ENCODE results near the gene GNLY.
"Not testable (repeated sequence)": the region's sequence is repeated elsewhere in the genome, so short reads cannot be mapped to it uniquely, and the experiment has no call there.

GNLY gene

DNA sequence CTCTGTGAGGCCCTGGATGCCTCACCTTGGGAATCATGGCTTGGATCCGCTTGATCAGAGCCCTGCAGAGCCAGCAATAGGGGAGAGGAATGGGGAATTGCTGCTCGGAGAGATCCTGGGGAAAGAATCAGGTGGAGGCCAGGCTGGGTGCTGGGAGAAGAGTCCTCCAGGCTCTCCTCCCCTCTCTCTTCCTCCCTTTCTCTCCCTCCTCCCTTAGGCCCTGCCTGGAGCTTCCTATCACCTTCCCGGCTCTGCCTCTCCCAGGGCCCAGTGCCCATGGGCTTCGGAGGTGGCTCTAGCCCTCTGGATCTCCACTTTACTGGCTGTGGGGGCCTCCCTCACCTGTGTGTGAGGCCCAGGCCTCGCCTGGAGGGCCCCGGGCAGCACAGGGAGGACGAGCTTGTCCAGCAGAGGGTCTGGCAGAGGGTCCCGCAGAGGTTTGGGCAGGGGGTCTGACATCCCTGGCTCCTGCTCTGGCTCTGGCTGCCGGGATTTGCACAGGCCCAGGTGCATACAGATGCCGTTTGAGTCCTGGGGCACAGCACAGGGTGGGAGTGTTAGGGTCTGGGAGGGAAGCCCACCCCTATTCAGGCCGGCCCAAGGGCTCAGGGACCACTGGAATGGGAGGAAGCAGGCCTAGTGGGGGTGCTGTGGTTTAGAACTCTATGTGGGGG, 28.8 kb upstream of the GNLY start:
- no peak for DNase-seq (ENCODE audit: low spot score)

DNA sequence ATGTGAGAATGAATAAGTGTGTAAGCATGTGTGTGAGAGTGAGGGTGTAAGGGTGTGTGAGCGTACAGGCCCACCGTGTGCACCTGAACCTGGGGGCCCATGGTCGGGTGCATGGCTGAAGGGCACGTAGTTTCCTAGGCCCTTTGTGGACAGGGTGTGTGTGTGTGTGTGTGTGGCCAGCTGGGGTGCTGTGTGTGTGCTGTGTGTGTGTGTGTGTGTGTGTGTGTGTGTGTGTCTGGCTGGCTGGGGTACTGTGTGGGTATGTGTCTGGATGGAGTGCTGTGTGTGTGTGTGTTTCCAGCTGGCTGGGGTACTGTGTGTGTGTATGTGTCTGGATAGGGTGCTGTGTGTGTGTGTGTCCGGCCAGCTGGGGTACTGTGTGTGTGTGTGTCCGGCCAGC, 28.1 kb upstream of the GNLY start:
- no peak for DNase-seq (ENCODE audit: low spot score)

DNA sequence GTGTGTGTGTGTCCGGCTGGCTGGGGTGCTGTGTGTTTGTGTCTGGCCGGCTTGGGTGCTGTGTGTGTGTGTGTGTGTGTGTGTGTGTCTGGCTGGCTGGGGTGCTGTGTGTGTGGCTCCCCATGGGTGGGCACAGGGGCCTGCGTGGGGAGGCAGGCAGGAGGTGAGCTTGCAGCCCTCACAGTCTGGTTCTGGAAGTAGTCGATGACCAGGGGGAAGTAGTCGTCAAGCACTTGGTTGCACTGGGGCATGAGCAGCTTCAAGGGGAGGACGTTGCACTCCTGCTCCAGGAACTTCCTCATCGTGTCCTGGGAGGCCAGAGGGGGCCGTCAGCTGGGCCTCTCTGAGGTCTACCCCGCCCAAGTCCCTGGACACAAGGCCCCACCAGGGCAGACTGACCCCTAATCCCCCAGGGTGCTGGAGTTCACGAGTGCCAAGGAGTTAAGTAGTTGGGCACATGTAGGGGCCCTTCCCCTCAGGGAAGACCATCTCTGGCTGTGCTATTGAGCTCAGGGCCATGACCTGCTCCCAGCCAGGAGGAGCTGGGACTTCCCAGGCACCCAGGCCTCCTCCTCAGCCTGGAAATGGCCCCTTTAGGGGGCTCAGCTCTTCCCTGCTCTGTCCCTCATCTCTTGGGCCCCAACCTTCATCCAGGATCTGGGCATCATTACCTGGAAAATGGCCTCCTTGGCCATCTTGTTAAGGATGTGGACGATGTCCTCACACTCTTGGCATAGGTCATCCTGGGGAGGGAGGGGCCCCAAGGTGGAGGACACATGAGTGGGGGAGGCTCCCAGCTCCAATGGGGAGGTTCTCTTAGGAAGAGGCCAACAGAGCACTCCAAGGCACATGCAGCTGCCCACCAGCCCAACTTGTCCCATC, 27.5 kb upstream of the GNLY start:
- no peak for DNase-seq (ENCODE audit: low spot score)

DNA sequence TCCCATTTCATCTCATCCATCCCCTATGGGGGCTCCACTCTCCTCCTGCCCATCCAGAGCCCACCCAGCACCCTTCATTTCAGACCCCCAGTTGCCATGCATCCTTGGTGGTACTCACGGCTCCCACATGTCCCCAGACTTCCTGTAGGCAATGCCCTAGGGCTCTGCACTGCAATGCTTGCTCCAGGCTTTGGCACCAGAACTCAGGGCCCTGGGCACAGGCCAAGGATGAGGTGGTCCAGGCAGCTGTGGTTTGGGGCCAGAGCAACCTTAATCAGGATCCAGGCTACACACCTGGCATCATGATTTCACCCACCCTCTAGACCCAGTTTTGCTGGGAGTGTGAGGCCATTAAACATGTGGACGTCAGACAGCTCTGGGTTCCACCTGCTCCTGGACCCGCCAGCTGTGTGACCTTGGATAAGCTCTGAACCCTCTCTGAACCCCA, 26.6 kb upstream of the GNLY start:
- DNase-seq (ENCODE audit: low spot score), result no peak

DNA sequence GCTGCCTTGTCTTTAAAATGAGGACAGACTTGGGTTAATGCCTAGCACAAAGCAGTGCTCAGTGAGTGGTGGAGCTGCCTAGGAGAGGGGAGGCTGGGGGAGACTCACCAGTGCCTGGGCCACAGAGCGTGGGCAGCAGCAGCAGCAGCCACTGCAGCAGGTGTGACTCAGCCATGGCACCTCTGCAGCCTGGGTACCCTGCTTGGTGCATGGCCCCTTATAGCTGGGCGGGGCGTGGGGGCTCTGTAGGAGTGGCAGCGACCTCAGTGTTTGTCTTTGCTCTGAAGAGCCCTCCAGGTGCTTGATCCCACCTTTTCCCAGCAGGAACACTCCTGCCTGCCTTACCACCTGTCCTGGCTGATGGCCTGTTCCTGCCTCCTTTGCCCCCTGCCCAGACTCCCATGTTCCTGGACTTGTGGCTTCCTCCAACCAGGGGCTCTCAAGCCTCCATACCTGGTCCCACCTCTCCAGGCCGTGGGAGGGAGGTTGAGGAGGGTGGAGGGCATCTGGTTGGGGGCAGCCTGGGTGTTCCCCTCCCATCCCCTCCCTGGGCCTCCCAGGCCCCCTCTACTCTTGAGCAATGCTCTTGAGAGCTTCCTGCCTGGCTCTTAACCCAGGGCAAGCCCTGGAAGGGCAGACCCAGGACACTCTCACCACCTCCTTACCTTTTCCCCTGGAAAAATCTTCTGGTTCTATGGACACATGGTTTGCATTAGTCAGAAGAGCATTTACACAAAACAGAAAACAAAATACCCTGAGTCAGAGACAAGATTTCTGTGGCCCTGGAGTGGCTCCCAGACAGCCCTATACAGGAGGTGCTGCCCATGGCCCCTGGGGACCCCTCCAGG, 25.9 kb upstream of the GNLY start, which contains the start of gene SFTPB:
Gene SFTPB (minus strand): TSS at position 191 of the 848 bp plus-strand sequence. CDS start 16 bp downstream, at position 175.
- no peak for DNase-seq (ENCODE audit: low spot score)

DNA sequence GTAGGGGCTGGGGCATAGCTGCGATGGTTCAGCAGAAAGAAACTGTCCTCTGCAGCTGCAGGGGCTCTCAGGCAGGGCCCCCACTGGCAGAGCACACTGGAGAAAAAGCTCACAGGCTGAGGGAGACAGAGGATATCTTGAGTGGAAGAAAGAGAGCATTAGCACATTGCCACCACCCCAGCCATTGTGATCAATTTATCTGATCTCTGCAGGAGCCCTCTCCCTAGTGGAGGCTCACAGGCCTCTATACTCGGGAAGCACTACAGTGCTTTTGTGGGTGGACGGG, 25.4 kb upstream of the GNLY start:
- no peak for DNase-seq (ENCODE audit: low spot score)

DNA sequence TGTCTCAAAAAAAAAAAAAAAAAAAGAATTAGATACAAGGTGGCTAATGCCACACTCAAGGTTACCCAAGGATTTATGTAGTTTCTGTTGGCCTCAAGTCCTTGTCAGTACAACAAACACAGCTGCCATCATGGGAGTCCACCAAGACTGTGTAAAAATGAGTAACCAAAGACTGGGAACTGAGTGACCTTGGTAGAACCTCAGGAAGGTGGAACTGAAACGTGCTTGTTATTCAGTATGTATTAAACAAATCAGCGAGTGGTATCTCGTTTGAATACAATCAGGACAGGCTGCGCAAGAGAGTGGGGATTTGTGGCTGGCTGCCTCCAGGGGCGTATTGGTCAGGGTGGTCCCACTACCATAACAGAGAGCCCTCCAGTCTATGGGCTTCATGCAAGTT, 24.6 kb upstream of the GNLY start:
- no peak for DNase-seq (ENCODE audit: low spot score)

DNA sequence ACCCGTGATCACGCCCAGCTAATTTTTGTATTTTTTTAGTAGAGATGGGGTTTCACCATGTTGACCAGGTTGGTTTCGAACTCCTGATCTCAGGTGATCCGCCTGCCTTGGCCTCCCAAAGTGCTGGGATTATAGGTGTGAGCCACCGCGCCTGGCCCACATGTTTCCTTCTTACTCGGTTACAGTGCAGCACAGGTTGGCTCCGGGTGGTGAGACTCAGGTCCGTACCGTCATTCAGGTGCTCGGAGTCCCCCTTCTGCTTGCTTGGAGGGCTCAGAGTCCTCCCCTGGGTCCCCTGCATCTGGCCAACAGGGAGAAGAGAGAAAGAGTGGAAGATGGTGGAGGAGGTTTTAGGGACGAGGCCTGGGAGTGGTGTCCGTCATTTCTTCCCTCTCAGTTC, 23.7 kb upstream of the GNLY start:
- DNase-seq (ENCODE audit: low spot score), result not testable (repeated sequence)

DNA sequence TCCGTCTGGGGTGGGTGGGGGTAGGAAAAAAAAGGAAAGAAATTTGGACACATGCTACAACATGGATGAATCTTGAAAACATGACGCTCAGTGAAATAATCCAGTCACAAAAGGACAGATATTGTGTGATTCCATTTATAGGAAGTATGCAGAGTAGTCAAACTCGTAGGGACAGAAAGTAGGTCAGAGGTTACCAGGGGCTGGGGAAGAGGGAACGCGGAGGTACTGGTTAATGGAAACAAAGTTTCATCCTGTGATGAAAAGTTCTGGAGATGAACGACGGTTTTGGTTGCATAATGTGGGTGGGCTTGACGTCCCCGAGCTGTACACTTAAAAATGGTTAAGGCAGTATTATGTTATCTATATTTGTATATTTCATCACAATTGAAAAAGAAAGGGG, 21.7 kb upstream of the GNLY start:
- no peak for DNase-seq (ENCODE audit: low spot score)

DNA sequence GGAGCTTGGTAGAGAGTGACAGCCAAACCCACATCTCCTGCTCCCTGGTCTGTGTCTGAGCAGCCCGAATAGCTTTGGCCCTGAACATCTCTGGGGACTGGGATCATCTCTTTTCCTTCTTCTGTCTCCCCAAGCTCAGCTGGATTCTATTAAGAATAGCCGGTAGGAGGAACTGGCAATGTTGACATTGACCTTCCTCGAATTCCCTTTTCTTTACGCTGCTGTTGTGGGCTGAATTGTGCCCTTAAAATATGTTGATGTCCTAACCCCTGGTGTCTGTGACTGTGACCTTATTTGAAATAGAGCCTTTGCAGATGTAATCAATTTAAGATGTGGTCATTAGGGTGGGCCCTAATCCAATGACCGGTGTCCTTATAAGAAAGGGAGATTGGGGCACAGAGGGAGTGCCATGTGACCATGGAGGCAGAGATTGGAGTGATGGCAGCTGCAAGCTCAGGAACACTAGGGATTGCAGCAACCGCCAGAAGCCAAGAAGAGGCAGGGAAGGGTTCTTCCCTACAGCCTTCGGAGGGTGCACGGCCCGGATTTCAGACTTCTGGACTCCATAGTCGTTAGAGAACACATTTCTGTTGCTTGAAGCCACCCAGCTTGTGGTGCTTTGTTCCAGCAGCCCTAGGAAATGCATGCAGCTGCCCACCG, 20.3 kb upstream of the GNLY start:
- no peak for DNase-seq (ENCODE audit: low spot score)

DNA sequence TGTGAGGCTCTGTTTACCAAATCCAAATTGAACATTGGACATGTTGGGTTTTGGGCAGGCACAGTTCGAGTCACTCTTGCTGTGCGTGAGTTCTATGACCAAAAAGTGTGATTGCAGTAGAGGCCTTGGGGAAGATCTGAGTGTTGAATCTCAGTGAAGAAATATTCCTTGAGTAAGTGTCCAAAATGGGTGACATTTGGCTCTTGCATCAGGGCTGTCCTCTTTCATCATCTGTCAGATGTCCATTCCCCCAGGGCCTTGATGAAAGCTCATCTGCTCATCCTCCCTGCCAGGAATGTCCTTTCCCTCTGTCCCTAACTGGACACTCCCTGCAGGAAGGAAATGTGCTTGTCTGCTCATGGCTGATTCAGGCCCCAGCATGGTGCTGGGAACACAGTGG, 19.7 kb upstream of the GNLY start:
- no peak for DNase-seq (ENCODE audit: low spot score)

DNA sequence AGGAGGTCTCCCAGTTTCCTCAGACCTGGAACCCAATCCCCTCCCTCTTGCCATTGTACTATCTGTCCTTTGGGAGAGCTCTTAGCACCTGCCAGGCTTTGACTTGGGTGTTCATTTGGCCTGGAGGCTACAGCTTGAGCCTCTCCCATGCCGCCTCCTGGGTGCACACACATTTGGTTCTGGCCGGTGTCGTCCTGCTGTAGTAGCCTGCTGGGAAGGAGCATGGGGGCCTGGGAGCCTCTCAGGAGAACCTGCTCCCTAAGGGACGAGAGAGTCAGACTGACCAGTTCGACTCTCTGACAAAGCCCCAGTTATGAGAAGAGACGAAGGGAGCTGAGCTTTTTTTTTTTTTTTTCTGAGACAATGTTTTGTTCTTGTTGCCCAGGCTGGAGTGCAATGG, 18.7 kb upstream of the GNLY start:
- no peak for DNase-seq (ENCODE audit: low spot score)

DNA sequence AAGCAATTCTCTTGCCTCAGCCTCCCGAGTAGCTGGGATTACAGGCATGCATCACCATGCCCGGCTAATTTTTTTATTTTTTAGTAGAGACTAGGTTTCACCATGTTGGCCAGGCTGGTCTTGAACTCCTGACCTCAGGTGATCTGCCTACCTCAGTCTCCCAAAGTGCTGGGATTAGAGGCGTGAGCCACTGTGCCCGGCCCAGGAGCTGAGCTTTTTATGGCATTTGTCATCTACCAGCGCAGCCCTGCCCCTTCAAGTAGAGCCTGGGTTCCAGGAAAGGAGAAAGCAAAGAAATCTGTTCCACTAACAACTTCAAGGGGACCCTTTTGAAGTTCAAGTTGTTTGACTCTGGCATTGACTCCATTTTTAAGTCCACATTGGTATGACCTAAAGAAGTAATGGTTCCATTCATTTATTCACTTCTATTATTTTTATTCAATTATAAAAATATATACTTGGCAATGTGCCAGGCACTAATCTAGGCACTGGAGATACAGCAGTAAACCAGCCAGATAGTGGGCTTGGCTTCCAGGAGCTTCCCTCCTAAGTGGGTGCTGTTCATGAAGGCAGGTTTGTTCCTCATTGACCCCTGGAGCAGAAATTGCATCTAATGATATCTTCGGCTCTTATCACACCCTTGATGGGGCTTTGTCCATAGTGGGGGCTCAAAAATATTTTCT, 18.2 kb upstream of the GNLY start:
- DNase-seq (ENCODE audit: low spot score), result no peak

DNA sequence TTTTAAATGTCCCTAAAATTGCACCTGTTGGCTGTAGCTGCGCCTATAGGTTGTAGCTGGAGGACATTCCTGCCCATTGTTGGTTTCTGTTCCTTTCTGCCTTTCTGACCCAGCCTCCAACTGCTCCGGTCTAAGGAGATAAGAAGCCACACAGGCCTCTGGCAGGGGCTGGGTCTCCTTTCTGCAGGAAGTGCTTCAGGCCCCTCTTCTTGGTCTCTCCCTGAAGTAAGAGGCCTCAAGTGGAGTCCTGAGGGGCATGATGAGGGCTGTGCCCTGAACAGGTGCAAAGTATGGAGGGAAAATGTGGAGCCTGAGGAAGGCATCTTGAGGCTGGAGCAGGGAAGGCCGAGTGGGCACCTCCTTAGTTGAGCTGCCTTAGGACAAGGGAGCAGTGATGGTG, 15.8 kb upstream of the GNLY start:
- DNase-seq (ENCODE audit: low spot score), result no peak

DNA sequence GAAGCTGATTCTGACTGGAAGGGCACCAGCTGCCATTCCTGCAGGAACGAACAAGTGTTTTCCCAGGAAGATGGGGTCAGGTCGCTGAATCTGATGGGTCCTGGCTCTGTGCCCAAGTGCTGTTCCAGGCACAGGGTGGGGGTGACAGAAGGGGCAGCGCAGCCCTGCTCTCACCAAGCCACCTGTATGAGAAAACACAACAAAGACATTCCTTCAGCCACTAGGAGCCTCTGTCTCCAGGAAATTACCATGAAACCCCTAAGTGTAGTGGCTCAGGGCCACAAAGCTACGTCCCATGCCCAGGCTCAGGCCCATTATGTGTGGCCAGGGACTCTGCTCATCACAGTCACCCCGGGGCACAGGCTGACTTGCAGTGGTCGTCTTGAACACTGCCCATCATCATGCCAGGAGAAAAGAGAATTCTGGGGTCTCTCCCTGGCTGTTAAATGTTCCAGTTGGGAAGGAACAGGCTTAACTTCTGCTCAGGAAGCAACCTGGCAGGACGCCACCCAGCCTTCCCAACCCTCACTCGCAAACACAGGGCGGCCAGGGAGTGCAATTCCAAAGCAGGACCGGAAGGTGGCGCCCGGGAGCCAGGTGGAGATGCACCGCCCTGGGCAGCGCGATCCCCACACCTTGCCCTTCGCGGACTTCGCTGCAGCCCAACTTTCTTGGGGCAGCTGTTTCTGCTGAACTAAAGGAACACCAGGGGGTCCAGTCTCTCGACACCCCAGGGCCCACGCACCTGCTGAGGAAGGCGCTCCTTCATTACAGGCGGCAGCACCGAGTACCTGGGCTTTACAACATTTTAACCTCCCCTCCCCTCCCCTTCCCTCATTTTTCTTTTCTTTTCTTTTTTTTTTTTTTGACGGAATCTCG, 15.1 kb upstream of the GNLY start:
- DNase-seq (ENCODE audit: low spot score), result peak; percentile 87

DNA sequence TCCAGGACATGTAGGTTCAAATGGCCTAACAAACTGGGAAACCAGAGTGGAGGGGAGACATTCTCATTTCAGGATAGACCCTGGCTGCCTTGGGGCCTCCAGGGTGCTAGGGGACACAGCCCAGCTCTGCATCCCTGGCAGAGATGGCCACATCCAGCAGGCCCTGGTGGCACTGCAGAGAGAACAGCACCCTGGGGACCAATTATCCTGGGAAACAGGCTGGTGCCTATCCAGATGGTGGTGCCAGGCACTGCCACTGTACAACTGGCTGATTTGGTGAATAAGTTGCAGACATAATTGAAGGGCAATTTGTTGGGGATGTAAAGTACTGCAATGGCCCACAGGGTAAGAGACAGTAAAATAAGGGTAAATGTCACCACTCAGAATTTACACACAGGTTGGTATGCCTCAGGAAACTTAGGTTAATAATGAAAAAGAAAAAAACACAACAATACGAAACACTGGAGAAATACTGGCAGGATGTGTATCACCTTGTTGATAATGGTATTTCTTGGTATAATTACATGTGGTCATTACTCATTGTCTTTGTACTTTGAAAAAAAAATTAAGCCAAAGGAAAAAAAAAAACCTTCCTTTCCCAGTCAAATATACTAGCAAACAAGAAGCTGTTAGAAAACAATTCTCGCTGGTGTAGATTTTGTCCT, 13.3 kb upstream of the GNLY start:
- DNase-seq (ENCODE audit: low spot score), result no peak

DNA sequence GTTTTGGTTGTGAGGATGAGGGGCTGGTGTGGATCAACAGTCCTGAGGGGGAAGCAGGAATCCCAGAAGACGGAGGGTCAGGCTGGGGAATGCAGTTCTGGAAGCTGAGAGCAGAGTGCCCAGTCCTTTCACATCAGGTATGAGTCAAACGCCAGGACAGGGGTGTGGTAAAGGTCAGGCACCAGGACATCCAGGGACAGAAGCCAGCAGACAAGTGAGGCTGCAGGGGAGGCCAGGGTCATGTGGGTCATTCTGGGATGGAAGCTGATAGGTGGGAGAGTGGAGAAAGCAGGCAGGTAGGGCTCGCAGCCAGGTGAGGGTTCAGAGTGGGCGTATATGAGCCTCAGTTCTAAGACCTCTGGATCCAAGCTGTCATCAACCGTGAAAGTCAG, 12.8 kb upstream of the GNLY start:
- no peak for DNase-seq (ENCODE audit: low spot score)

DNA sequence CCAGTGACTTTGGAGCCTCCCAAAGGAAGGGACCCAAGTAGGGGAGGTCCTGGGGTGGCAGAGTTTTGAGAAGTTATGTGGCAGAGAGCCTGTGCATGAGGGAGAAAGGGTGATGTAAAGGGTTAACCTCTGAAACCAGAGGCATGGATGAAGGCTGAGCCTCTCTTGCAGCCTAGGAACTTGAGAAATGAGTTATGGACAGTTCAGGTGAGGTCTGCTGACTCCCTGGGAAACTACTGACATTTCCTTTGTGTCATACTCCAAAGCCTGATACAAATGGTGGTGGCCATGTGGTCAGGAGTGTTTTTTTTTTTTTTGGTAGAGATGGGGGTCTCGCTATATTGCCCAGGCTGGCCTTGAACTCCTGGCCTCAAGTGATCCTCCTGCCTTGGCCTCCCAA, 12.4 kb upstream of the GNLY start:
- DNase-seq (ENCODE audit: low spot score), result no peak

DNA sequence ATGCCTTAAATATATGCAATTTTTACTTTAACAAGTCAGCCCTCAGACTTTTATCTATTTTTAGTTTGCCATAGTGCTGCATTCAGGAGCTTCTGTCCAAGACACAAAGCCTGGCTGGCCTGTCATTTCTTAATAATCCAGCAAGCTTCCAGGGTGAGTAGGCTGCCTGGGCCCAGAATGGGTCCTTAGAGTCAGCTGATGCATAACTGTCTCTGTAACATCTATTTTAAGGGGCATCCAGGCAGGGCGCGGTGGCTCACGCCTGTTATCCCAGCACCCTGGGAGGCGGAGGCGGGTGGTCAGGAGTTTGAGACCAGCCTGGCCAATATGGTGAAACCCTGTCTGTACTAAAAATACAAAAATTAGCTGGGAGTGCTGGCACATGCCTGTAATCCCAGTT, 11.8 kb upstream of the GNLY start:
- DNase-seq (ENCODE audit: low spot score), result peak; percentile 36

DNA sequence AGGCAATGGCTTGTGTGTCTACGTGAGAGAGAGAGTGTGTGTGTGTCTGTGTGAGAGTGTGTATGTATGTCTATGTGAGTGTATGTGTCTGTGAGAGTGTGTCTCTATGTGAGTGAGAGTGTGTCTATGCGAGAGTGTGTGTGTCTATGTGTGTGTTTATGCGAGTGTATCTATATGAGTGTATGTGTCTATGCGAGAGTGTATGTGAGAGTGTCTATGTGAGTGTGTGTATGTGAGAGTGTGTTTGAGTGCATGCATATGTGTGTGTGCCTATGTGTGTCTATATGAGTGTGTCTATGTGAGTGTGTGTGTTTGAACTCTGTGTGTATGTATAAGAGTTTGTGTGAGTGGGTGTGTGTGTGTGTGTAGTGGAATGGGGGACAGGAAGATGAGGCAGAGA, 9.8 kb upstream of the GNLY start:
- DNase-seq (ENCODE audit: low spot score), result no peak

All from hepatic stellate cell (primary cell).